GM18858 (cell line): ENCODE data around the gene KREMEN1.
"Not testable (repeated sequence)": the region's sequence is repeated elsewhere in the genome, so short reads cannot be mapped to it uniquely, and the experiment has no call there.

Source experiments
- ATAC-seq: cut with Tn5 transposase; IDR thresholded peaks from one replicate; pipeline ENCODE4 v1.9.1; 2021; ENCODE audit not compliant: unreplicated experiment

The KREMEN1 gene

DNA sequence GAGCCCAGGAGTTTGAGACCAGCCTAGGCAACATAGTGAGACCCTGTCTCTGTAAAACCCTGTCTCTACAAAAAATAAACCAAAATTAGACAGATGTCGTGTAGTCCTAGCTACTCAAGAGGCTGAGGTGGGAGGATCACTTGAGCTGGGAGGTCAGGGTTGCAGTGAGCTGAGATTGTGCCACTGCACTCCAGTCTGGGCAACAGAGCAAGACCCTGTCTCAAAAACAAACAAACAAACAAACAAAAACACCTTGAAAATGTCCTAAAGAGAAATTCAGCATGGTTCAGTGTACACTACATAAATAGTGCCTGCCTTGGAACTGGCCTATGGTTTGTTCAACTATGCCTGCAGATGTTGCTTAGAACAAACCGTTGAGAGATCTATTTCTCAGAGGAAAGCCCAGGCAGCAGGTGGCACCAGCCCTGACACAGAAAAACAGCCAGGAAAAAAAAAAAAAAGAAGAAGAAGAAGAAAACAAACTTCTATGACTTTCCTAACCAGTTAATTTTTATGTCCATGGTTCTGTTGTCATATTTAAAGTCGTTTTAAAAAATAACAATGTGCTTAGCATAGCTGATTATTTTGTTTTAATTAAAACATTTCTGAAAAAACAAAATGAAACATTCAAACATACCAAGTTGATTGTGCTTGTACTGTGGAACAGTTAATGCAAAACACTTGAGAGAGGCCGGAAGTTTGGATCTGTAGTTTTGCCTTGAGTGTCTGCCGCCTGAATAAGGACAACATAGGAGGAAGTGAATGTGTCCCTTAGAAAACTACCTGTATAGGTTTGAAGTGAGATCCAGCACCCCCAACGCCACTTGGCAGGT lies 5.4 kb downstream of the KREMEN1 start:
- ATAC-seq, result no peak

DNA sequence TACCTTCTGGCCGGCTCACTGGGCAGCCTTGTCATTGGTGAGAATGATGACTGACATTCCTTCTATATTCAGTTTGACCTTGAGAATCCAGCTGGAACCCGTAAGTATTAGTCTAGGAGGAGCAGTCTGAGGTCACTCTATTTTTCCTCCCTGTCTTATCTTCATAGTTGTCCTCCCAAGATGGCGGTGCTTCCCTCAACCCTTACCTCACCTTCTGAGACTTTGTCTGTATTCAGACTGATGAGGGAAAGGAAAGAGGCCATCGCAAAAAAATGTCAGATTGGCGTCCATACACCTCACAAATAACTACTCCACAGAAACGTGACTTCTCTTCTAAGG lies 6.0 kb downstream of the KREMEN1 start:
- ATAC-seq, result no peak

DNA sequence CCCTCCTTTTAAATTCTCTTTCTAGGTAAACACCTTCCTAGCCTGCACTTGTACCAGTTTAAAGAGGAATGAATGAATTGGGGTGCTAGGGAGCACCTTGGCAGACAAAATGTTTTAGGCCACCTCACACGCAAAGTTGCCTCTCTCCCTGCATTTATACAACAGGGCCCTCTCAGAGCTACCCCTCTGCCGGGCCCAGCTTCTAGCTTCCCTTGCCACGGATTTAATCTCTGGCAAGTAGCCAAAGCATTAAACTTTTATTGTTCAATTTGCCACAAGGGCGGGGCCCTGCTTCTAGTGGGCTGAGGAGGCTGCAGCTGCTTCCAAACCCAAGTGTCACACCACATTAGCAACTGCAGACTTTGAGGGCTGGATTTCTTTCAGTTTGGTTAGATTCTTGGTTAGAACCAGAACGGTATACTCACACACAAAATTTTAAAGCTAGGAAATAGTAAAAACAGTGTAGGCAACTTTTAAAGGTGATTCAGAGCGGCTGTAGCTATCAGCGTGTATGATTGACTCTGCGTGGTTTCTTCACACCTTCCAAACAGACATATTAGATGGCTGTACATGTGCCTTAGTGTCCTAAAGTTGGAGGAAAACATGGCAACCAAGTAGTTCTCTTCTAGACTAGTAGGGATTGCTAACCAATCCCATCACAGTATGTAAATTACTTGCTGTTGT lies 6.5 kb downstream of the KREMEN1 start:
- ATAC-seq, result no peak

GRCh38 chr22:29080106-29080975 lies 7.5 kb downstream of the KREMEN1 start:
- no peak for ATAC-seq

DNA sequence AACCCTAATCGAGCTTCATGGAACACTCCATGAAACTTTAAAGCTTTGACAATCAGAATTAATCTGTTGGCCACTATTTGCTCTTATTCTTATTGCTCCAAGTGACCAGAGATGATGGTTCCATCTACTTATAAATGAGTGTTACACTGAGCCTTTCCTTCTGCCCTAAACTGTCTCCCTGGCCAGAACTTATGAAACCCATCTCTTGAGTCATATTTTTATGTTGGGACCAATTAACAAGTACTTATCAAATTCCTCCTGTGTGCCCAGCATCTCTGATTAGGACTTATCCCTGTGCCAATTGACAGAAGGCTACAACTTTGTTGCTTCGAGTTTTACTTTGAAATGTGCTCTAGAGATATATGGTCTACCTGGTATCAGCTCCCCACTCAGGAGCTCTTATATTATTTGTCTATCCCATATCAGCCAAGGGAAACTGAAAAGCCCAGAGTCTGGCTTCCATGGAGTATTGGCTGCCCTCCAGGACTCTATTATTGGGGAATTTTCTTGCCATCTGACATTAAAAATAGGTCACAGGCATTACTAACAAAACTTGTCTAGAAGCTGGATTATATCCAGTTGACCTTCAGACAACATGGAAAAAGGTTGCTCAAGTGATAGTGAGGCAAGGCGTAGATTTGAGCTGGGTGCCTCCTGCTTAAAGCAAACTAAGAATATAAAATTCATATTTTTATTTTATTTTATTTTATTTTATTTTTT lies 8.8 kb downstream of the KREMEN1 start:
- no peak for ATAC-seq

DNA sequence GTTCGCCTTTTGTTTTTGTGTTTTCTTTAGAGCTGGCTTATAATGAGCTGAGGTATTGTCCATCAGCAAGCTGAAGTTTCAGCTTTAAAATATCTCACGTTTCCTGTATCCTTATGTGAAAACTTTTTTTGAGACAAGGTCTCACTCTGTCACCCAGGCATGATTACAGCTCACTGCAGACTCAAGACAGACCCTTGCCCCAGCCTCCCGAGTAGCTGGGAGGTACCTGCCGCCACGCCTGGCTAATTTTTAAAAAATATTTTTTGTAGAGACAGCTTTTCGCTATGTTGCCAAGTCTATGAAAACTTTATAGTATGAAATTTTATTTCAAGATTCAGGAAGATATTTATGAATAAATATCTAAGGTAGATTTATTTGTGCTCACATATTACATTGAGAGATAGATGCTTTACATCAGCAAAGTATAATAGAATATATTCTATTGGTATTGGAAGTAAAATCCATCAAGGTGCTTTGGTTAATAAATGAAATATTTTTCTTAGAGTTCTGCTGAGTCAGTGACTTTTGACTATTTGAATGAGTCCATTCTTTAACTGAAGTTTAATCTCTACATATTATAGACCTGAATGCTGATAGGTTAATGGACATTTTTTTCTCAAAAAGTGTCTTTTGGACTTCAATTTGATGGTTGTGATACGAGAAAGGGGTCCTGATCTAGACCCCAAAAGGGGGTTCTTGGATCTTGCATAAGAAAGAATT lies 10.2 kb downstream of the KREMEN1 start:
- no peak for ATAC-seq

- ATAC-seq, result not testable (repeated sequence)
These were observed 10.7 kb downstream of the KREMEN1 start for GRCh38 chr22:29083576-29083932.

GRCh38 chr22:29083933-29084591 lies 11.2 kb downstream of the KREMEN1 start:
- no peak for ATAC-seq

- ATAC-seq, result no peak
These were observed 14.2 kb downstream of the KREMEN1 start for GRCh38 chr22:29087012-29087411.

DNA sequence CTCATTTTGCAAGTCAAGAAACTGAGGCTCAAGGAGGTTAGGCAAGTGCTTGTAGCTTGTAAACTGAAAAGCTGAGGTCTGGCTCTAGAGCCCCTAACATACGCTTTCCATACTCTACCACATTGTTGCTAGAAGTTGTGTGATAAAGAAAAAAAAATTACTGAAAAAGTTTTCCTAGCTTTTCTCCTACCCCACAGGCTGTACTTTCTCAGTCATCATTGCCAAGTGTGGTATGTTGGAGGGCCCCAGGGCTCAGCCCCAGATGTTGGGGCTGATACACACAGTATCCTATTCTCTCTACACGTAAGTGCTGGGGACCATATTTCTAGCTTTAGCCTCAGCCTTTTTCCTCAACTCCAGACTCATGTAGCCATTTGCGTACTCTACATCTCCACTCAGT lies 16.0 kb downstream of the KREMEN1 start:
- ATAC-seq, result no peak

- ATAC-seq, result no peak
These were observed 16.7 kb downstream of the KREMEN1 start for GRCh38 chr22:29089507-29089906.

- no peak for ATAC-seq
These were observed 17.2 kb downstream of the KREMEN1 start for GRCh38 chr22:29090039-29090438.

DNA sequence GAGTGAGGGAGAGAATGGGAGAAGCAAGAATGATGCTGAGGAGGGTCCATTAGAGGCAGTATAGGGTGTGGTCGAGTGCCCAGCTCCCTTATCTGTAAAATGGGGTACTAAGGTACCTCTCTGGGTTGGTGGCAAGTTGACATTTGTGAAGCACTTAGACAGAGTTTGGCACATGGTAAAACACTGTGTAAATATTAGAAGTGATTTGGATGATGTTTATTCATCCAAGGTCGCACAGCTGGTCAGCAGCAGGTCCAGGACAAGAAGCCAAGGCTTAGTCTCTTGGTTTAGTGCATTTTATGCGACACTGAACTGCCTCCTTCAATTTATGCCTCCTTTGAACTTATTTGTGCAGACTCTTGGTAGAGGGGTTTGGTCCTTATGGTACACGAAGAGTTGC lies 19.4 kb downstream of the KREMEN1 start:
- ATAC-seq, result no peak

DNA sequence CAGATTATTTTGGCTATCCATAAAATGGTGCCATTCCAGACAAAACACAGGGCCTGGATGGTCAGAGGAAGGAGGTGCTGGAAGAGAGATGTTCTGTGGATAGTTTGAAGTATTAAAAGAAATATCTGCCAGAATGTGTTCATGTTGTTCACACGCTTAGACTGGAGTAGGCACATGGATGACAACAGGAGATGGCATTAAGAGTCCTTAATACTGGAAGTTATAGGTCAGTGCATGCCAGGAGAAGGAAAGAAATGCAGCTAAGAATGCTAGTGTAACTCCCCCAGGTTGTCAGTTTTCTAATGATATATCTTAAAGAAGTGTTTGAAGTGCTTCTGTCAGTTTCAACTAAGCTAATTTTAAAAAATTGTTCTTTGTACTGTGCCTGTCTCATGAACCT lies 20.2 kb downstream of the KREMEN1 start:
- ATAC-seq, result no peak

- no peak for ATAC-seq
These were observed 20.9 kb downstream of the KREMEN1 start for GRCh38 chr22:29093501-29094300.

DNA sequence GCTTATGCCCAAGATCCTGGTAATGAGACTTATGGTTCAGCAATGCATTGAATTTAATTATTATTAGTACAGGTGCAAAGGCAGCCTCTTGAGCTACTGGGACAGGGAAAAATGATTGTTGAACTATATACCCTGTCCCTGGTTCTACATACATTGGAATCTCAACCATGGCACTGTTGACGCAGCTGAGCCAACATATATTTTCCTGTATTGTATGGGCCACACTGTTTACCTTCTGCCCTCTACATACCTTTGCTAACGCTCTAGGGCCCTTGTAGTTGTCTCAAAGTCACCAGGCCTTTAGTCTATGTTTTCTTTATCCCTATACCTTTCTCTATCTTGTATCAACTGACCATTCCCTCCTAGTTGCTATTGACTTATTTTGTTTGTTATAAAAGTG lies 22.6 kb downstream of the KREMEN1 start:
- no peak for ATAC-seq

GRCh38 chr22:29096736-29097669 lies 24.2 kb downstream of the KREMEN1 start:
- ATAC-seq, result no peak

DNA sequence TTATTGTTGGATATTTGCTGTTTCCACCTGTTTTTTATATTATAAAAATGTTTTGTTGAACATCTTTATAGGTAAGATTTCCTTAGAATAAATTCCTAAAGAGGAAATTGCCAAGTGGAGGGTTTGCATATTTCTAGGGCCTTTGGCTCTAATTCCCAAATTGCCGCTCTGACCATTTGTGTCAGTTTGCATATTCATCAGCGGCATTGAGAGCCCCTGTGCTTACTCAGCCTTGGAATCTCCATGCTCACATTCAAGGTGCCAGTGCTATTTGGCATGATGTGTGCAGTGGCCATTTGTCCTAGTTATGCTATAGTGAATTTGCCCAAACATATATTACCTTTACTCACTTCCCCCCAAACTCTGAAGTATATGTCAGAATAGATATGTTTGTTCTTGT lies 25.5 kb downstream of the KREMEN1 start:
- ATAC-seq, result no peak
